Subcutaneous adipose tissue (tissue), 4 donors: ENCODE measurements around the gene CCS. TPM values are rescaled to one million over a fixed set of nuclear protein-coding genes. Genes with fewer than 3 reads are reported as not detected.

Experiments
- CTCF ChIP-seq: fragments of 450-650 bp; IDR thresholded peaks from one replicate; pipeline ENCODE4 v1.5.1; 2016; ENCODE audit warnings: low read depth, mild to moderate bottlenecking, control low read depth, antibody characterized with exemption, moderate library complexity
- total RNA-seq, 4 donors: library from RNA; depleted of rRNA; stranded (reverse); fragments of >200 nt; gene quantifications; one replicate each; pipeline ENCODE4 v1.1.0, GENCODE V29; 2016

CCS gene
- total RNA-seq, 4 donors from 2014 or later: 17.6 to 35.6 (median 24.0) TPM

- TF ChIP-seq CTCF: no peak
These were observed 29.9 kb upstream of the CCS start for GRCh38 chr11:66562907-66563583.

GRCh38 chr11:66563832-66564231, 29.2 kb upstream of the CCS start:
- TF ChIP-seq CTCF: no peak

- TF ChIP-seq CTCF: no peak
These were observed 28.4 kb upstream of the CCS start for GRCh38 chr11:66564538-66564937.

- TF ChIP-seq CTCF: no peak
These were observed 28.0 kb upstream of the CCS start for GRCh38 chr11:66564984-66565383.

- TF ChIP-seq CTCF: no peak
These were observed 26.8 kb upstream of the CCS start for GRCh38 chr11:66566221-66566620.

- no peak for TF ChIP-seq CTCF
These were observed 25.2 kb upstream of the CCS start for GRCh38 chr11:66567787-66568123.

GRCh38 chr11:66568124-66568916, 24.7 kb upstream of the CCS start, which contains the start of gene CTSF:
Gene CTSF (minus strand): TSS chr11:66568606. CDS start chr11:66568486, 120 bp downstream.
- no peak for TF ChIP-seq CTCF
